Glutamatergic neuron (in vitro differentiated cells): Measurements from ENCODE around the gene MAD2L2. TPM values are rescaled to one million over a fixed set of nuclear protein-coding genes. Genes with fewer than 3 reads are reported as not detected.

Source experiments
- DNase-seq: peaks from one replicate; pipeline ENCODE4 v3.0.0; 2022
- H3K27ac Mint-ChIP-seq: one replicate; pipeline ENCODE4 v1.8.0; 2020; ENCODE audit warnings: mild to moderate bottlenecking, mixed read lengths, inconsistent platforms; ENCODE audit not compliant: unreplicated experiment
- H3K27me3 Mint-ChIP-seq: one replicate; pipeline ENCODE4 v1.8.0; 2020; ENCODE audit warnings: mild to moderate bottlenecking, moderate library complexity, mixed read lengths, inconsistent platforms; ENCODE audit not compliant: unreplicated experiment
- H3K36me3 Mint-ChIP-seq: one replicate; pipeline ENCODE4 v1.8.0; 2020; ENCODE audit warnings: mild to moderate bottlenecking, mixed read lengths, inconsistent platforms; ENCODE audit not compliant: unreplicated experiment
- H3K4me1 Mint-ChIP-seq: one replicate; pipeline ENCODE4 v1.8.0; 2020; ENCODE audit warnings: mild to moderate bottlenecking, low read depth, mixed read lengths, inconsistent platforms; ENCODE audit not compliant: unreplicated experiment
- H3K4me3 Mint-ChIP-seq: one replicate; pipeline ENCODE4 v1.8.0; 2020; ENCODE audit warnings: mild to moderate bottlenecking, mixed read lengths, inconsistent platforms; ENCODE audit not compliant: unreplicated experiment
- H3K9me3 Mint-ChIP-seq: one replicate; pipeline ENCODE4 v1.8.0; 2020; ENCODE audit warnings: mild to moderate bottlenecking, moderate library complexity, mixed read lengths, inconsistent platforms; ENCODE audit not compliant: unreplicated experiment
- CTCF ChIP-seq: fragments of 200-600 bp; sonication (generic); IDR thresholded peaks from one replicate; pipeline ENCODE4 v1.5.0; 2021; ENCODE audit not compliant: partially characterized antibody, unreplicated experiment
- total RNA-seq: library from RNA; stranded (reverse); fragmentation: NEBNext Ultra II Directional; extraction: Animal tissue kit (Norgen Biotek cat#: 25700); gene quantifications from one replicate; pipeline ENCODE4 v1.2.1, GENCODE V29; 2021; ENCODE audit not compliant: unreplicated experiment

The MAD2L2 gene
- total RNA-seq, 1 donor from 2014 or later, result 90.2 TPM

- Mint-ChIP-seq H3K4me3 (no peak overlapping the region), H3K27me3 (peaks cover 8% of the 10 kb centered on the region), H3K4me1 (peaks cover 38% of the 10 kb centered on the region), H3K27ac (no peak overlapping the region), H3K9me3 (peaks cover 9% of the 10 kb centered on the region), H3K36me3 (no peaks in the 10 kb centered on the region)
- no peak for TF ChIP-seq CTCF
- no peak for DNase-seq
These were observed 4.3 kb upstream of the MAD2L2 start for GRCh38 chr1:11685210-11685752.

DNA sequence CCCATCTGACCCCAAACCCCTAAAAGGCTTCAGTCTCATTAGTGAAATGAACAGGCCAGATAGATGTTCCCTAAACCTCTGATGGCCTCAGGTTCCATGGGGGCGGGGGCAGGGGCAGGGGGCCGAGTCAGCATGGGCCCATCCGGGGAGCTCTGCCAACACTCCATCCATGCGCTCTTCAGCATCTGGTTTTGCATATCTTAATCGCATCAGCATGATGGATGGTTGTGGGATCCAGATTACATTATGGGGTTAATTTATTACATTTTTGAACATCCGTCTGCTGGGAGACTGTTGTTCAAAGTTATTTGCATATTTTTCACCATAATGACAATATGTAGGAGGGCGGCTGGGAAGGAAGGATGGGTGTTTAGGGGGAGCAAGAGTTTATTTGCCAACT, 3.1 kb upstream of the MAD2L2 start:
- Mint-ChIP-seq H3K4me1 (peaks cover 31% of the 10 kb centered on the region), H3K27ac (no peak overlapping the region), H3K36me3 (no peaks in the 10 kb centered on the region), H3K4me3 (no peak overlapping the region), H3K27me3 (peaks cover 3% of the 10 kb centered on the region), H3K9me3 (peaks cover 4% of the 10 kb centered on the region)
- DNase-seq, result no peak
- TF ChIP-seq CTCF, result no peak

DNA sequence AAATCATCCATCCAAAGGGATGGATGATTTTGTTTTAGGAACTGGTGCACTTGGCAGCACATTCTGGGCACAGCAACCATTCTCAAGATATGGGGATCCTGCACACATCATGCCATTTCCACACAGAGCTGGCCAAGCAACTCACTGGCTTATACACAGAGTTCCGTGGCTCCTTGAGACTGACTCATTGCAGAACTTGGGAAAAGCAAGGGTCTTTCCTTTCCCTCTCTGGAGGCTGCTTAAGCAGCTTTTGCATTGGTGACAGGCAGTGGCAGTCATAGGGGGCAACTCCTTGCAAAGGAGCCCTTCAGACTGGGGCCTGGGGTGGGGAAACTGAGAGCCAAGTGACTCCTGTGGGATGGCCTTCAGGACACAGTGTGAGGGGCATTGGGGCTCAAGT, 1.9 kb upstream of the MAD2L2 start:
- peaks cover 3% of the 10 kb centered on the region for H3K27me3 Mint-ChIP-seq
- H3K27ac Mint-ChIP-seq, result no peak overlapping the region
- DNase-seq, result no peak
- H3K4me1 Mint-ChIP-seq, result peaks cover 32% of the 10 kb centered on the region
- peaks cover 8% of the 10 kb centered on the region for H3K9me3 Mint-ChIP-seq
- no peak for TF ChIP-seq CTCF
- no peaks in the 10 kb centered on the region for H3K36me3 Mint-ChIP-seq
- H3K4me3 Mint-ChIP-seq, result no peak overlapping the region

- peak overlapping the region; percentile 81 for H3K27ac Mint-ChIP-seq
- H3K9me3 Mint-ChIP-seq, result peaks cover 8% of the 10 kb centered on the region
- peaks cover 3% of the 10 kb centered on the region for H3K27me3 Mint-ChIP-seq
- DNase-seq, result no peak
- no peaks in the 10 kb centered on the region for H3K36me3 Mint-ChIP-seq
- H3K4me1 Mint-ChIP-seq, result peaks cover 30% of the 10 kb centered on the region
- peak overlapping the region; percentile 87 for H3K4me3 Mint-ChIP-seq
- TF ChIP-seq CTCF, result no peak
These were observed 1.4 kb upstream of the MAD2L2 start for GRCh38 chr1:11682287-11682771.

GRCh38 chr1:11680270-11681070, 478 bp downstream of the MAD2L2 start:
- Mint-ChIP-seq H3K4me1 (peaks cover 21% of the 10 kb centered on the region), H3K9me3 (peaks cover 8% of the 10 kb centered on the region), H3K36me3 (no peaks in the 10 kb centered on the region)

More at GRCh38 chr1:11680270-11681070, 478 bp downstream of the MAD2L2 start:
- Mint-ChIP-seq H3K27ac (peak overlapping the region; percentile 52), H3K4me3 (peak overlapping the region; percentile 83), H3K27me3 (no peaks in the 10 kb centered on the region)
- DNase-seq, result peak; percentile 30
- TF ChIP-seq CTCF, result no peak
